HFF-Myc (cell line): ENCODE results near the gene NFKBIZ.
A peak's percentile ranks its signal among the peaks of the same experiment; 100 is the strongest.

Experiments
- DNase-seq: peaks from one replicate; pipeline ENCODE4 v3.0.0-alpha.2; 2011; ENCODE audit warnings: low read depth; ENCODE audit errors: extremely low read depth
- H3K4me3 ChIP-seq: replicated peaks from 2 replicates; pipeline ENCODE4 v1.5.1; 2011; ENCODE audit warnings: low read depth, mild to moderate bottlenecking, control low read depth, low read length
- TF ChIP-seq, protein P1 (sequence below): IDR thresholded peaks from 2 replicates; pipeline ENCODE4 v1.5.1; 2012; ENCODE audit warnings: mild to moderate bottlenecking, low read depth, low read length, control low read depth; ENCODE audit errors: missing control alignments

Gene NFKBIZ

DNA sequence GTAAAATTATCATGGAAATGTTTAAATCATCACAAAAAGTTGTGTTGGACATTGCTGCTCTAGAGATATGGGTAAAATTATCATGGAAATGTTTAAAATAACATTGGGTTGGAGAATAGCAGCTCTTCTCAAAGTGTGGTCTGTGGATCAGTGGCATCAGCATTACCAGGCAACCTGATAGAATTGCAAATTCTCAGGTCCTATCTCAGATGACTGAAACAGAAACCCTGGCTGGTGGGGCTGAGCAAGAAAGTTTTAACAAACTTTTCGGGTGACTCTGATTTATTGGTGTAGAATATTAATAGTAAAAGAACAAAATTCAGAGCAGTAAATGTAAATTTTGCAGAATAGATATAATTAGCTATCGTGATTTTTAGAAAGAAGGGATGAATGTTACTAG lies 41.4 kb upstream of the NFKBIZ start:
- no peak overlapping the region for H3K4me3 ChIP-seq
- no peak for DNase-seq
- TF ChIP-seq, protein P1, sequence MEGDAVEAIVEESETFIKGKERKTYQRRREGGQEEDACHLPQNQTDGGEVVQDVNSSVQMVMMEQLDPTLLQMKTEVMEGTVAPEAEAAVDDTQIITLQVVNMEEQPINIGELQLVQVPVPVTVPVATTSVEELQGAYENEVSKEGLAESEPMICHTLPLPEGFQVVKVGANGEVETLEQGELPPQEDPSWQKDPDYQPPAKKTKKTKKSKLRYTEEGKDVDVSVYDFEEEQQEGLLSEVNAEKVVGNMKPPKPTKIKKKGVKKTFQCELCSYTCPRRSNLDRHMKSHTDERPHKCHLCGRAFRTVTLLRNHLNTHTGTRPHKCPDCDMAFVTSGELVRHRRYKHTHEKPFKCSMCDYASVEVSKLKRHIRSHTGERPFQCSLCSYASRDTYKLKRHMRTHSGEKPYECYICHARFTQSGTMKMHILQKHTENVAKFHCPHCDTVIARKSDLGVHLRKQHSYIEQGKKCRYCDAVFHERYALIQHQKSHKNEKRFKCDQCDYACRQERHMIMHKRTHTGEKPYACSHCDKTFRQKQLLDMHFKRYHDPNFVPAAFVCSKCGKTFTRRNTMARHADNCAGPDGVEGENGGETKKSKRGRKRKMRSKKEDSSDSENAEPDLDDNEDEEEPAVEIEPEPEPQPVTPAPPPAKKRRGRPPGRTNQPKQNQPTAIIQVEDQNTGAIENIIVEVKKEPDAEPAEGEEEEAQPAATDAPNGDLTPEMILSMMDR: no peak

GRCh38 chr3:101809178-101810021 lies 39.9 kb upstream of the NFKBIZ start:
- H3K4me3 ChIP-seq: no peak overlapping the region
- DNase-seq: peak; percentile 20
- TF ChIP-seq, protein P1: peak; percentile 55

- no peak for DNase-seq
- H3K4me3 ChIP-seq: no peak overlapping the region
- TF ChIP-seq, protein P1: no peak
Observed at GRCh38 chr3:101810022-101810418, 39.3 kb upstream of the NFKBIZ start.

DNA sequence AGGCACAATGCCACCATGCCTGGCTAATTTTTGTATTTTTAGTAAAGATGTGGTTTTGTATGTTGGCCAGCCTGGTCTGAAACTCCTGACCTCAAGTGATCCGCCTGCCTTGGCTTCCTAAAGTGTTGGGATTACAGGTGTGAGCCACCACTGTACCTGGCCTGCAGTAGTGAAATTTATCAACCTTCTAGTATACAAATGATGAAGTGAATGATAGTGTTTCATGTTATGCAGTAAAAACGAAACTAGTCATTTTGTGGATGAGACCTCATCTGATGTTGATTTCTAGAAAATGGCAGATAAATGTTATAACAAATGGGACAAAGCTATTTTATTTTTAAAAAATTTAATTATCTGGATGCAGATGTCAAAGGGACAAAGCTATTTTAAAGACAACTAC lies 37.4 kb upstream of the NFKBIZ start:
- no peak overlapping the region for H3K4me3 ChIP-seq
- TF ChIP-seq, protein P1: no peak
- no peak for DNase-seq

GRCh38 chr3:101812895-101813294 lies 36.4 kb upstream of the NFKBIZ start:
- TF ChIP-seq, protein P1: no peak

DNA sequence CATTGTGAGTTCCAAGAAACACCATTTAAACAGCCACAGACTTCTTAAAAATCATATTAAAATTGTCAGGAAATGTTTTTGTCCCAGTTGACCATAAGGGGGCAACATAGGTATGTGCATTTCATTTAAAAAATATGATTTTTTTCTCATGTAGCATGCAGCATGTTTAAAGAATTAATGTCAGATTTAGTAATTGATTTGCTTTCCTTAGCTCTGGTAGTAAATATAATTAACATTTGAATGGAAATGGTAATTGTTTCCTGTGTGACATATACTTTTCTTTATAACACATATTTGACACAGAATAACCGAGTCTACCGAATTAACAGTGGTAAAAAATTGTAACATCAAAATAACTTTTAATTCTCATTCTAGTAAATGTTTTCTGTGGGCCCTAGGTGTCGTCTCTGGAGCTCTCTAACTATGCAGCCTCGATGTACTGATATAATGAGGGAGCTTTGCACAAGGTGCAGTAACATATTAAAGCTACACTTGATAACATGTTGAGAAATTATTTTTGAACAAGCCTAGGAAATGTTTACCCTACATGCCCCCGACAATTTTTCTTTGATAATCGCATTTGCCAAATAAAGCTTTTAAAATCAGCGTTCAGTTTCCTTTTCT lies 35.4 kb upstream of the NFKBIZ start:
- no peak overlapping the region for H3K4me3 ChIP-seq
- no peak for DNase-seq
- TF ChIP-seq, protein P1: no peak

More at GRCh38 chr3:101812895-101813294, 36.4 kb upstream of the NFKBIZ start:
- H3K4me3 ChIP-seq: no peak overlapping the region
- no peak for DNase-seq
